Measurements from ENCODE around the gene CCNYL1. TPM values are rescaled to one million over a fixed set of nuclear protein-coding genes. Genes with fewer than 3 reads are reported as not detected.
A peak's percentile ranks its signal among the peaks of the same experiment; 100 is the strongest.

Gene CCNYL1
- polyA plus RNA-seq, 1 of the 3 experiments (the other 2 are of a cell fraction), result 8.7 TPM

GRCh38 chr2:207681431-207681830 lies 30.0 kb upstream of the CCNYL1 start (continued):
- no peak for TF ChIP-seq POLR2AphosphoS5 (IDR thresholded peaks at IDR 0.05; ENCODE audit: low read depth, low read length)
- TF ChIP-seq FOSL2 (IDR thresholded peaks at IDR 0.05; ENCODE audit: borderline replicate concordance, low read depth), result no peak
- TF ChIP-seq EZH2phosphoT487 (IDR thresholded peaks at IDR 0.05; ENCODE audit: borderline replicate concordance, low read depth), result no peak
- no peak for TF ChIP-seq JUND (IDR thresholded peaks at IDR 0.05)
- TF ChIP-seq MAX (IDR thresholded peaks at IDR 0.05; ENCODE audit: low read depth), result no peak
- TF ChIP-seq MXI1 (IDR thresholded peaks at IDR 0.05; ENCODE audit: low read depth, low read length), result no peak
- TF ChIP-seq GATA2 (CRISPR knock-in tag; IDR thresholded peaks at IDR 0.05), result no peak
- TF ChIP-seq ZBTB33 (IDR thresholded peaks at IDR 0.05; ENCODE audit: borderline replicate concordance, low read depth), result no peak

GRCh38 chr2:207682557-207682956 lies 28.9 kb upstream of the CCNYL1 start:
- H3K4me2 ChIP-seq, result no peak overlapping the region
- DNase-seq, result no peak
- H3K4me3 ChIP-seq (ENCODE audit: low read depth in 2 of 2, low read length in 1 of 2), result no peak overlapping the region
- H3K9me3 ChIP-seq, result no peaks in the 10 kb centered on the region
- TF ChIP-seq FOXM1 (IDR thresholded peaks at IDR 0.05; ENCODE audit: low read depth) (no peak), CTCF (IDR thresholded peaks at IDR 0.05) (no peak), TAF1 (IDR thresholded peaks at IDR 0.05; ENCODE audit: borderline replicate concordance, low read depth, low read length) (no peak), FOXJ3 (CRISPR knock-in tag; IDR thresholded peaks at IDR 0.05) (no peak), YY1 (IDR thresholded peaks at IDR 0.05; ENCODE audit: low read depth) (no peak), SMC3 (IDR thresholded peaks at IDR 0.05; ENCODE audit: low read depth, low read length) (no peak), GABPA (IDR thresholded peaks at IDR 0.05; ENCODE audit: low read depth) (no peak), RCOR1 (IDR thresholded peaks at IDR 0.05; ENCODE audit: low read length) (no peak)
- 0 out of 4 replicates have a peak, but pooled peaks cover 0 to 4% of the 10 kb centered on the region in 2 experiments for H3K4me1 ChIP-seq (ENCODE audit: control insufficient read depth in 1 of 2, insufficient read depth in 2 of 2, low read depth in 1 of 2, low read length in 1 of 2)
- H3K27ac ChIP-seq (ENCODE audit: low read depth in 2 of 2, low read length in 1 of 2), result peak overlapping the region in 1 of 2 experiments; percentile 72; a peak in 1 of 4 replicates
- H3K9ac ChIP-seq, result no peak overlapping the region
- no peaks in the 10 kb centered on the region for H4K20me1 ChIP-seq (ENCODE audit: insufficient read depth)
- H3K9me2 ChIP-seq, result no peaks in the 10 kb centered on the region
- ChIA-PET POLR2A (no interaction called here), CTCF (interaction anchor here (2.2 kb wide), 1 partner anchor 10 kb away, joined by 6 read pairs; no protein-coding TSS in a partner anchor)
- H3F3A ChIP-seq (replicated peaks; ENCODE audit: insufficient read depth), result peaks cover 11% of the 10 kb centered on the region
- WGBS (ENCODE audit: low lambda C conversion rate), result 94% methylated on average over 9 of the region's 9 CpGs
- H3K36me3 ChIP-seq (replicated peaks in 1 of 2; ENCODE audit: control insufficient read depth in 1 of 2, insufficient read depth in 2 of 2, low read length in 1 of 2), result no peaks in the 10 kb centered on the region
- no peak overlapping the region for H2AFZ ChIP-seq (ENCODE audit: low read depth)
- no peaks in the 10 kb centered on the region for H3K79me2 ChIP-seq (ENCODE audit: insufficient read depth)
- no peaks in the 10 kb centered on the region for H3K27me3 ChIP-seq (ENCODE audit: insufficient read depth)

Measured in SK-N-SH (cell line).